ENCODE measurements around the gene VPS9D1.

DNA sequence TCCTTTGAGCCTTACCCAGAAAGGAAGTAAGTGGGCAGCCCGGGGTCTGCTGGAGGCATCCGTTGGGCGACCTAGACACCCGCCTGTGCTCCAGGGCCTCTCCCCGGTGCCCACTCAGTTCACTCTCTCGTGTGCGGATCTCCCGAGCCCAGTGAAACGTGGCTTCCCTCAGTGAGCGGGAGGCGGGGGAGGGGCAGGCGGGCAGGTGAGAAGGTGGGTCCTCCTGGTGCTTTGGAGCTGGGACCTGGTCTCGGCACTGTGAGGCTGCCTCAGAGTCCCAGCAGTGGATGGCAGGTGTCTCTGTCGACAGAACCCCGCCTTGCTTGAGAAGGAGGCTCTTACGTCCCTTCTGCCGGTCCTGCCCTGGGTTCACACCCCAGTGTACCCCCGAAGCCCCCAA, 8.6 kb upstream of the VPS9D1 start:
- TF ChIP-seq, protein P1, sequence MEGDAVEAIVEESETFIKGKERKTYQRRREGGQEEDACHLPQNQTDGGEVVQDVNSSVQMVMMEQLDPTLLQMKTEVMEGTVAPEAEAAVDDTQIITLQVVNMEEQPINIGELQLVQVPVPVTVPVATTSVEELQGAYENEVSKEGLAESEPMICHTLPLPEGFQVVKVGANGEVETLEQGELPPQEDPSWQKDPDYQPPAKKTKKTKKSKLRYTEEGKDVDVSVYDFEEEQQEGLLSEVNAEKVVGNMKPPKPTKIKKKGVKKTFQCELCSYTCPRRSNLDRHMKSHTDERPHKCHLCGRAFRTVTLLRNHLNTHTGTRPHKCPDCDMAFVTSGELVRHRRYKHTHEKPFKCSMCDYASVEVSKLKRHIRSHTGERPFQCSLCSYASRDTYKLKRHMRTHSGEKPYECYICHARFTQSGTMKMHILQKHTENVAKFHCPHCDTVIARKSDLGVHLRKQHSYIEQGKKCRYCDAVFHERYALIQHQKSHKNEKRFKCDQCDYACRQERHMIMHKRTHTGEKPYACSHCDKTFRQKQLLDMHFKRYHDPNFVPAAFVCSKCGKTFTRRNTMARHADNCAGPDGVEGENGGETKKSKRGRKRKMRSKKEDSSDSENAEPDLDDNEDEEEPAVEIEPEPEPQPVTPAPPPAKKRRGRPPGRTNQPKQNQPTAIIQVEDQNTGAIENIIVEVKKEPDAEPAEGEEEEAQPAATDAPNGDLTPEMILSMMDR (IDR thresholded peaks at IDR 0.05; ENCODE audit: insufficient read depth, low read depth, low read length): no peak
- no peak for TF ChIP-seq EZH2 (IDR thresholded peaks at IDR 0.05; ENCODE audit: insufficient read depth, low read length)

Data from astrocyte (in vitro differentiated cells and primary cell).